ENCODE results near the gene CDKN1A.
"Not testable (repeated sequence)": the region's sequence is repeated elsewhere in the genome, so short reads cannot be mapped to it uniquely, and the experiment has no call there.

The CDKN1A gene

DNA sequence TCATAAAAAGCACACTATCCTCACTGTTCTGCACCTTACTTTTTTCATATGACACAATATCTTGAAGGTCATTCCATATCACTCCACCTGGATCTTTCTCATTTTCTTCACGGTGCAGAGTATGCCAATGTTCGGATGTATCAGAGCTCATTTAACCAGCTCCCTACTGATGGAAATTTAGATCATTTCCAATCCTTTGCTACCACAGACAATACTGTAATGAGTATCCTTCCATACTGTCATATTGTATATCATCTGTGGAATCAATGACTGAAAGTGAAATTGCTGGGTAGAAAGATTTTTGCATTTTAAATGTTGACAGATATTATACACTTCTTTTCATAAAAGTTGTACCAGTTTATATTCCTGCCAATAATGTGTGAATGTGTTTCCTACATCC is 16.9 kb downstream of the CDKN1A start:
- no peak for DNase-seq (ENCODE audit: low read depth, low spot score)

DNA sequence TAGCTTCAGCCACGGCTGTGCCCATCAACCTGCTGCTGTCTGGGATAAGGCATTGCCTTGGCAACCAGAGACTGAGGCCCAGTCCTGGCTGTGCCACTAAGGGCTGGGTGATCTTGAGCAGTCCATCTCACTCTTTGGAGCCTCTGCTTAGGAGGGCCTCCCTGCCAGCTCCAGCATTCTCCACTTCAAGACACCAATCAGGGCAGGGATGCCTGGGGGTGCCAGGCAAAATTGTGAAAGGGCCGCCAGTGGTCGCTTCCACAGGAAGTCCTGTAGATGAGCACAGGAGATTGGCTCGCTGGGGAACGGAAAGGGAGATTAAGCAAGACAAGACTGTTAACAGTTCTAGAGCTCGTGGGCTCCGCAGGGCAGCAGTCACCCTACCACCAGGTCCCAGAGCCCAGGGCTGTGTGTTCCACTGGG is 19.0 kb downstream of the CDKN1A start, which contains the start of gene RAB44:
Gene RAB44, plus strand, starts transcription at position 346 of the 423 bp plus-strand sequence. CDS start 6,410 bp downstream, outside the sequence.
- DNase-seq (ENCODE audit: low read depth, low spot score): no peak

DNA sequence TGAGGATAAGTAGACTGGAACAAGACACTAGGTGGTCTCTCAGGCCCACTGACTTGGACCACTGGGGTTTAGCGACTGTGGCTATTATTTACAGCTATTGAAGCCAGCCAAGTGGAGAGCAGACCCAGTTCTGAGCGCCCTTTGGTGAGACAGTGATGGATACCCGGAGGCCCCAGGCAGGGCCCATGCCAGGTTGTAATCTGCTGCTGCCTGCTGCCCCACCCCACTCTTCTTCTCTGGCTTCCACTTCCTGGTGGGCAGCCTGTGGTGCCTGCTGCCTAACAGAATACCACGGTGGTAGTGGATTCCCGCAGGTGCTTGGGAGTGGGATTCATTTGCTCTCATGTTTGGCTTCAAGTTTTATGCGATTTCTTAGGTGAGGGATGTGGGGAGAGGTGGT is 19.7 kb downstream of the CDKN1A start:
- DNase-seq (ENCODE audit: low read depth, low spot score): no peak

DNA sequence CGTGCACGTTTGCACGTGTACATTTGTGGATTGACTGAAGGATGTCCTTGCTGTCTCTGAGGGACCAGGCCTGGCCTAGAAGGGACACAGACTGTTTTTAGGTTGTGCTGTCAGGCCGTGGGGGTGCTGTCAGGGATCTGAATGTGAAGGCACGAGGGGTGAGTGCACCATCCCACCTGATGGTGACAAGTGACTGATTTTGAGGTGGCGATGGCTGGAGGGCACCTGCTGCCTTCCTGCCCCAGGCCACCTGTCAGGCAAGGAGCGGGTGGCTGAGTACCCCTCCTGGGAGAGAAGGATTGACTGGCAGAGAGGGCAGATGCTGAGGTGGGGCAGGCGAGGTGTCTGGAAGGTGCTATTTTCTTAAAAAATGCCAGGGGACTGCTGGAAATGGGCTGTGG is 20.4 kb downstream of the CDKN1A start:
- no peak for DNase-seq (ENCODE audit: low read depth, low spot score)

DNA sequence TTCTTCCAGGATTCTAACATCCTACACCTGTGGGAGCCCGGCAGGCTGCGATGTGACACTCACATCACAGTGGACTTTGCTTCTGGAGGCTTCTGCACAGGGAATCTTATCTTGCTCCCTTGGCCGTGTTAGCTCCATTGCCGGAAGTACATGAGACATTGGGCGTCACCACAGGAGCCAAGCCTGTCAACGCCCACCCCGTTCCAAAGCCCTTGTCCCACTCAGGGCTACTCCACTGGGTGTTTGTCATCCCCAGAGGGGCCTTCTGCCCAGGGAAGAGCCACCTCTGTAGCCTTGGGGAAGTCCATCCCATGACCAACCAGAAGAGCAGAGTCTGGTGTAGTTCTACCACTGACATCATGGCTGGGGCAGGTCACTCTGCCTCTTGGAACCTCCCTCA is 20.8 kb downstream of the CDKN1A start:
- DNase-seq (ENCODE audit: low read depth, low spot score): no peak

DNA sequence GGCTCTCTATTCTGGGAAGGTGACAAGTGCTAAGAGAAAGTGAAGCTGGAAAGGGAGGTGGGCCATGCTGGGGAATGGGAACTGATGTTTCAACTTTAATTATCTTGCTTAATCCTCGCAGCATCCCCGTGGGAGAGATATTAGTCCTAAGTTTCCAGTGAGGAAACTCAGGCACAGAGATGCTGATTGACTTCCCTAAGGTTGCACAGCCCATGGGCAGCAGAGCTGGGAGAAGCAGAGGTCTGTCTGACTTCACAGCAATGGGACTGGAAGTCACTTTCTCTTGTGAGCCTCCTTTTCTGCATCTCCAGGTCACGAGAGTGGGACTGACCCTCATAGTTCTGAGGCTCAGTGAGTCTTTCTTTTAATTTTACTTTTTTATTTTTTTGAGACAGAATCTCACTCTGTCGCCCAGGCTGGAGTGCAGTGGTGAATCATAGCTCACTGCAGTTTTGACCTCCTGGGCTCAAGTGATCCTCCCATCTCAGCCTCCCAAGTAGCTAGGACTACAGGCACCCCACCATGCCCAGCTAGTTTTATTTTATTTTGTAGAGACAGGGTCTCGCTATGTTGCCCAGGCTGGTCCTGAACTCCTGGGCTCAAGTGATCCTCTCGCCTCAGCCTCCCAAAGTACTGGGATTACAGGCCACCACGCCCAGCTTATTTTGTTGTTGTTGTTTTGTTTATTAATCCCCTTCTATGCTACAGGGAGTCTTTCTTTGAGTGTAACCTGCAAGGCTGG is 21.7 kb downstream of the CDKN1A start:
- DNase-seq (ENCODE audit: low read depth, low spot score): no peak

DNA sequence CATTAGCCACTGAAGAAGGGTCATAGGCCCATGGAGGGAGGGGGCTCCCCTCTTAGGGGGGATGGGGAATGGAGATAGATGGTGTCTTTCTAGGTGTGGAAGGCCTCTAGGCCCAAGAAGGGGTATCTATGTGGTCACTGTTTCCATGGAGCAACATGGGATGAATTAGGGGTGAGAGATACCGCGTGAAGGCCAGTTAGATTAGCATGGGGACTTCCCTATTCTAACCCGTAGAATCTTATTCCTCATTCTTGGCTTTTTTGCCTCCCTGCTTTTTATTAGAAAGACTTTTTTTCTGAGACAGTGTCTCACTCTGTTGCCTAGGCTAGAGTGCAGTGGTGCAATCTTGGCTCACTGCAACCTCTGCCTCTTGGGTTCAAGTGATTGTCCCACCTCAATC is 22.3 kb downstream of the CDKN1A start:
- DNase-seq (ENCODE audit: low read depth, low spot score): no peak

DNA sequence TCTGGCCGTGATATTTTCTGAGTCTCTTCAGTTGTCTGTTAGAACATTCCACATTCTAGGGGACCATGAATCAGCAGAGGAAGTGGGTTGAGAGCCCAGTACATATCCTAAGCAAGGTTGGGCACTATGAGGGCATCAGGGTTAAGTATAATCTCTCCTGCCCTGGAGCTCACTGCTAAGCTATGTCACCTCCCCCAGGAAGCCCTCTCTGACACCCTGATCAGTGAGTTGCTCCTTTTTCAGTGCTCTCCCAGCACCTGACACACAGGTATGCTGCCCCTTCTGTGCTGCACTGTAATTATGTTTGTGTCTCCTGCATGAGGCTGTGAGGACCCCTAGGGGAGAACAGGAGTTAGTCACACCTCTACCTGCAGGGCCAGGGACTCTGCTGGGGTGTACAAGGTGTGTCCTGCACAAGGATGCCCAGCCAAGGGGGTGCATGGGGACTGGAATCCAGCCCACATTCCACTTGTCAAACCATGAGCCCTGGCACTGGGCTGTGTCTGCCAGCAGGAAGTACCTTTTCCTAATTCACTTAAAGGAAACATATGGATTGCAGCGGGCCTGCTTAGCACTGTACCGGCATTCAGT is 23.0 kb downstream of the CDKN1A start:
- DNase-seq (ENCODE audit: low read depth, low spot score): no peak

DNA sequence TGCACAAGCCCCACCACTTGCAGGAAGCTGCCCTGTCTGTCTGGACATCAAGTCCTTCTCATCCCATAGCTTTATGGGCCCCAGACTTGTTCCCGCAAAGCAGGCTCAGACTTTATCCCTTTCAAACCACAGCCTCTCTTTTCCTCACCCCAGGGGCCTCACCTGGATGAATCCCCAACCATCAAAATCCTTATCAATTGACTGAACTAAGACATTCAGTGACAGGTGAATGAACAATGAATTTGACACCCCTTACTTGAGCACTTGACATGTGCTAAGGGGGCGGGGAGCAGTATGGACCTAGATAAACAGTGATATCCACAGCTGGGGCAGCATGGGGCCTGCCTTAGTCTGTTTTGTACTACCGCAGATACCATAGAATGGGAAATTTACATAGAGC is 24.1 kb downstream of the CDKN1A start:
- no peak for DNase-seq (ENCODE audit: low read depth, low spot score)

DNA sequence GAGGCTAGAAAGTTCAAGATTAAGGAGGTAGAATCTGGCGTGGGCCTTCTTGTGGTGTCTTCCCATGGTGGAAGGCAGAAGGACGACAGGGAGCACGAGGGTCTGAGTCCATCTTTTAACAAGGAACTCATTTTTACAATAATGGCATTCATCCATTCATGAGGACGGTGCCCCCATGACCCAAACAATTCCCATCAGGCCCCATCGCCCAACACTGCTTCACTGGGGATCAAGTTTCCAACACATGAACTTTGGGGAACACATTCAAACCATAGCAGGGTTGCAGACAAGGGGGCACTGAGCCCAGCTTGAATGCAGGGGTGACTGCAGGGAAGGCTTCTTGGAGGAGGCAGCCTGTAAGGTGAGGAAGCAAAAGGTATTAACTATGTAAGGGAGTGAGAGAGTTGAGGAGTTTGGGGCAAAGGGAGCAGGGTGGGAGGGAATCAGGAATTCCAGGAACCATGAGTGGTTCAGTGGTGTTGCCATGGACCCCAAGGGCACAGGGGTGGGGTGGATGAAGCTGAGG is 24.6 kb downstream of the CDKN1A start:
- DNase-seq (ENCODE audit: low read depth, low spot score): no peak

DNA sequence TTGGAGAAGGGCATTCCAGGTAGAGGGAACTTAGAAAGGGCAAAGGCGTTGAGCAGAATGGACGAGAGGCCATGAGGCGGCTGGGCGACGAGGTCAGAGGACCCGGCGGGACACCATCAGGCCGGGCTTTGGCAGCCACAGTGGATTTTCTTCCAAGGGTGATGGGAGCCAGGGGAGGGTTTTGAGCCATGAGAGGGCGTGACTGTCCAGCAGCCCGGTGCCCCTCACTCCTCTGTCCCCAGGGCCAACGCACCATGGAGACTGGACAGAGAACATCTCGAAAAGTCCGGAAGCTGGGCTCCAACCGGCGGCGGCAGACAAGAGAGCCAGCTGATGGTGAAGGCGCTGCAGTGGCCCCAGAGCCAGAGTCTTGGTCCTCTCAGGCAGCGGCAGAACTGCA is 25.5 kb downstream of the CDKN1A start:
- DNase-seq (ENCODE audit: low read depth, low spot score): no peak

DNA sequence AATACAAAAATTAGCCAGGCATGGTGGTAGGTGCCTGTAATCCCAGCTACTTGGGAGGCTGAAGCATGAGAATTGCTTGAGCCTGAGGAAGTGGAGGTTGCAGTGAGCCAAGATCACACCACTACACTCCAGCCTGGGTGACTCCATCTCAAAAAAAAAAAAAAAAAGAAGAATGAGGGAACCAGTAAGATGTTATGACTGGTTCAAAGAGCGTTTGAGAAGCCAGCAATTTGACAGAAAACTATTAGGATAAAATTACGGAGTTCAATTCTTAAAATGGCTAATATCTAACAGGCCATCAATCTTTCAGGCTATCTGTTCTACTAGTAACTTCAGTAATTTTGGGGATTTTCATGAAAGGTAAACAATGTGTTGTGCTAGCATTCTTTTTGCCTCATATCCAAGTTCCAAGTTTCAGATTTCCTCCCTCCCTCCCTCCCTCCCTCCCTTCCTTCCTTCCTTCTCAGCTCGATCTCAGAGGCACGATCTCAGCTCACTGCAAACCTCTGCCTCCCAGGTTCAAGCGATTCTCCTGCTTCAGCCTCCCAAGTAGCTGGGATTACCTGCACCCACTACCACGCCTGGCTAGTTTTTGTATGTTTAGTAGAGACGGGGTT is 26.6 kb downstream of the CDKN1A start:
- not testable (repeated sequence) for DNase-seq (ENCODE audit: low read depth, low spot score)

DNA sequence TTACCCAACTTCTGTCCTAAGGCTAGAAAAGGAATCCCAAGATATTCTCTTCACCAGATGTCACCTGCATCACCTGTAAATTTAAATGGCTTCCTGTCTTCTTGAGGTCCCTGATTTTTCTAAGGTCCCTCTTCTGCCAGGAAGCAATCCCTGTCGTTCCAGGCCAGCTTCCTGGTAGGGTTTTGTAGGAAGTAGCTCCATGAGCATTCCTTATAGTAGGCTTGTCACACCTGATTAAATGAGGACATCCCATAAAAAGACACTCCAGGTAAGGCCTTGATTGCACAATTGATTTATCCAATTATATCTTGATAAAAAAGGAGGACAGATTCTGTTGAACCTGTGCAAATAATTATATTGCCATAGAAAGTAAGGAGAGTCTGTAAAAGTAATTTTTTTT is 27.8 kb downstream of the CDKN1A start:
- no peak for DNase-seq (ENCODE audit: low read depth, low spot score)

DNA sequence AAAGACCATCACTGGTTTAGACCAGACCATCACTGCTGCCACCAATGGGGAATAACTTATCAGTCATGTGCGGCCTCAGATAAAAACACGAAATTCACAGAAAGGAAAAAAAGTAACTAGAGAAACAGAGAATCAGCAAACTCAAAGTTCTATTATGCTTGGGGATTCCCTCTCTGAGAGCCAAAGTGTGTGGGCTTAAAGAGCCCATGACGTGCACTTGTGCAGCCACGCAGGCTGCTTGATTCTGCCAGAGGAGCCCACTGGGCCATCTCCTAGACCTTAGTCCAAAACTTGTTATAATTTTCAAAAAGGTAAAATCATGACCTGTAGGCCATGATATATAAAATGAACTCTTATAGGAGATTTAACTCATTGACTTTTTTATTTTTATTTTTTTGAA is 34.3 kb downstream of the CDKN1A start:
- no peak for DNase-seq (ENCODE audit: low read depth, low spot score)

DNA sequence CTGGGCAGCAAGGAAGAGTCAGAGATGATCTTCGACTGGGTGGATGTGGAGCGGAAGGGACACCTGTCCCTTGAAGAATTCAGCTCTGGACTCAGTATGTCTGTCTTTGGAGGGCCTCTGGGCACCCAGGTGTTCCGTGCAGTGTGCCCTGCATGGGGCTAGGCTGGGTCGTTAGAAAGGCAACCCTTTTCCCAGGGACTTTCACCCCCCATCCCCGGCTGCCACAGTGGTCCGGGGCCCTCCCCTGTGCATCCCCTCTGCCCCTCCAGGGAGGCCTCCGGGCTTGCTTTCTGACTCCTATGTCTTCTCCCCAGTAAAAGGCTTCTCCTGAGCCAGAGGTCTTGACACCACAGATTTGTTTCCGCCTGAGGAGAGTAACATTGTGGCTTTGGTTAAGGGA is 35.3 kb downstream of the CDKN1A start:
- no peak for DNase-seq (ENCODE audit: low read depth, low spot score)

DNA sequence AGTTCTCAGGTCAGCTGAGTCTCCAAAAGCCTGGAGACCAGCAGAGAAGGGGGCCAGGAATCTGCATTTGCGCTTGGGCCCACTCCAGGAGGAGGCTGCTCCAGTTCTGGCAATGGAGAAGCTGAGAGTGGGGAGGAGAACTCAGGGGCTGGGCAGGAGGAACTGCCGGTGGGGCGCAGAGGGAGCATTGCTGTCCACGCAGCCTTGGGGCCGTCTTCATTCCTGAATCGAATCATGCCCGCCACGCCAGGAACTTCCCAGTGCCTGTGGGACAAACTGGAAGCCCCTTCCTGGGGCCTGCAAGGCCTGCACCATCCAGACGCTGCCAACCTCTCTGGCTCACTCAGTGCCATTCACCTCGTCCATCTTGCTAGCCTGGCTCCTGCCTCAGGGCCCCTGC is 36.0 kb downstream of the CDKN1A start:
- no peak for DNase-seq (ENCODE audit: low read depth, low spot score)

DNA sequence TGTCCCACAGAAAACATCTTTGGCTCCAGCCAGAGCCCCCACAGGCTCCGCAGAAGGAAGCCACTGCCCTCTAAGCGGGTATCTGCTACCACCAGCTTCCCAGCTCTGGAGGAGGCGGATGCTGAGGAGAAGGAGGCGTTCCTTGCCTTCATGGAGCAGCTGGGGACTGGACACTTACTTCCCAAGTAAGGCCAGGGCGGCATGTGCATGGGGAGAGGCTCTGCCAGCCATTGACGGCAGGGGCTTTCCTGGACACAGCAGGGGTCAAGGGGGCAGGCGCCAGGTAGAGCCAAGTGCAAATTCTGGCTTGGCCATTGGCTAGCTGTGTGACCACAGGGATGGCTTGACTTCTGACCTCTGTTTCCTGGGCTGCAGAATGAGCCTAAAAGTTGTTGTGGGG is 37.0 kb downstream of the CDKN1A start:
- no peak for DNase-seq (ENCODE audit: low read depth, low spot score)

DNA sequence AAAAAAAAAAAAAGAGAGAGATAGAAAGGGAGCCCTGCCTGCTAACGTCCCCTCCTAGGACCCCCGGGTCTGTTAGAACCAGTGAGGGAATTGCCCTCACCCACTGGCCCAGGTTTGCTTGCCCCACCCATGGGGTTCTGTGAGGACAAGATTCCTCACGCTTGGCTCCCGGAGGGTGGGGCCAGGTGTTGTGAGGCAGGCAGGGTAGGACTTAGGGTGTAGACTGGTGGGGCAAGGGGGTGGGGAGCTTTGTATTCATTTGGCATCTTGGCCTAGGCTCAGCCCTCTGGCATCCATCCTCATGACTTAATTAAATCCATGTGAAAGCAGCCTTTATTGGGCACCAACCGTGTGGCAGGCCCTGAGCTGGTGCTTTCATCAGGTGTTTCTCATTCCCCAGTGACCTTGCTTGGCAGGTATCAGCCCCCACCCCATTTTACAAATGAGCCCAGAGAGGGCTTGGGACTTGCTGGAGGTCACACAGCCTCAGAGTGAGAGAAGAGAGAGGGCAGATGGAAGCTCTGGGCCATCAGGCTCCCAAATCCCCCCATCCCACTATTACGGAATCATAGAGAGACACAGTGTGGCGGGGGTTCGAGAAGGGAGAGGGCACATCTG is 38.1 kb downstream of the CDKN1A start:
- no peak for DNase-seq (ENCODE audit: low read depth, low spot score)

DNA sequence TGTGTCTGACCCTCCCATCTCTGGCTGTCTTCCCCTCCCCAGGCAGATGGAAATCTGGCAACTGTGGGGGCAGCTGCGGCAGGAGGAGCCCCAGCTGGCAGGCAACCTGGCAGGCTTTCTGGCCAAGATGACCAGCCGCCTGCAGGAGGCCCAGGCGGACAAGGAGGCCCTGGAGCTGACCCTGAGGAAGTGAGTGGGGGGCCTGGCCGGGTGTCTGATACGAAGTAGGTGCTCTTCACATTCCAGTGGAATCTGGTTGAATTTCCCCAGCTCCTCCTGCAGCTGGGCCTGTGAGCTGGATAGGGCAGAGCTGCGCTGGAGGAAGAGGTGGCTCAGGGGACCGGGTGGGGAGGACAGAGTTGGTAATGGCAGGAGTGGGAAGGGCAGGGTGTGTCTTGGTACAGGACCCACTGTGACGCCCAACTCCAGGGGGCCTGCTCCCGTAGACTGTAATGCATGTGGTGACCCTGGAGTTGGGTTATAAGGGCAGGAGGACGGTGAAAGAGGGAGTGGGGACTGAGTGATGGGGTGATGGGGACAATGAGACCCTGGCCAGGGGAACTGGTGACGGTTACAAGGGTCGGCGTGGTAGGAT is 38.8 kb downstream of the CDKN1A start:
- DNase-seq (ENCODE audit: low read depth, low spot score): no peak

DNA sequence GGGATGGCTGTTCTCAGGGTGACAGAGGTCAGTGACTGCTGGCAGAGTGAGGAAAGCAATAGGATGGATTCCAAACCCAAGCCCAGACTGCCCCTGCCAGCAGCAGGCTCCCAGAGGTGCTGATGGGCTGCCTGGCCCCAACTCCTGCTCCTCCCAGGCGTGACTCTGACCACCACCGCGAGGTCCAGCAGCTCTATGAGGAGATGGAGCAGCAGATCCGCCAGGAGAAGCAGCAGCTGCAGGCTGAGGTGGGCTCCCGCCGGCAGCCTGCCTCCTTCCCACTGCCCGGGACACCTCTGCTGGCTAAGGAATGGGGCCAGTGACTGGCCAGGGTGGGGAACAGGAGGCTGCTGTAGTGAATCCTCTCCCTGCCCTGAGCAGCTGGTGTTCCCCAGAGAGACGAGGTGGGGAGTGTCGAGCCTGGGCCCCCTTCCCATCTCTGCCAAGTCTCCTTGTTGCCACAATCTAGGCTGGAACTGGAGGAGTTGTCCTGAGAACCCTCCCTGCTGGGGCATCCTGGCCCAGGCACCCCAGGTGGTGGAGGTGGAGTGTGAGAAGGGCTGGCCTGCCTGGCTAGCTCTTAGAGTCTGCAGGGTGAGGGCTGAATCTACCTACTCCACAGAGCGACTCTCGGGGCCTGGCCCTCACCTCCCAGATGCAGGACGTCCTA is 39.5 kb downstream of the CDKN1A start:
- no peak for DNase-seq (ENCODE audit: low read depth, low spot score)

DNA sequence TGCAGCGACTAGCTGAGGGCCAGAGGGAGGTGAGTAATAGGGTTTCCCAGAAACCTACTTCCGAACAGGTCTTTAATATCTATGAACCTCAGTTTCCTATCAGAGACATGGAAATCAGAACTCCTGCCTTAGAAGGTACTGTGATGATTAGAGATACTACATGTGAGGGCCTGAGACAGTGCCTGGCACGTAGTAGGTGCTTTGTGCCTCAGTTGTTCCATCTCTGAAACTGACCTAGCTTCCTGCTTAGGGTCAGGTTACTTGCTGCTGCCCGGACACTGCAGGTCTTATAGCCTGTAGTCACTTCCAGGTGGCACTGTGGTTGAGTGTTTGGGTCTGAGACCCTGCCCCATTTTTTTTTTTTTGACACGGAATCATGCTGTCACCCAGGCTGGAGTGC is 40.0 kb downstream of the CDKN1A start:
- DNase-seq (ENCODE audit: low read depth, low spot score): no peak
